Measurements from ENCODE around the gene C20orf141.
"Not testable (repeated sequence)": the region's sequence is repeated elsewhere in the genome, so short reads cannot be mapped to it uniquely, and the experiment has no call there.

Gene C20orf141

GRCh38 chr20:2799688-2800520 is 14.9 kb upstream of the C20orf141 start:
- DNase-seq: no peak

- DNase-seq: no peak
These were observed 14.1 kb upstream of the C20orf141 start, which contains the start of gene CPXM1 for GRCh38 chr20:2800521-2801285. Gene CPXM1 (minus strand): TSS chr20:2800627. CDS start chr20:2800572, 55 bp downstream.

- DNase-seq: no peak
These were observed 13.5 kb upstream of the C20orf141 start for GRCh38 chr20:2801286-2801728.

GRCh38 chr20:2804041-2804828 is 10.6 kb upstream of the C20orf141 start:
- DNase-seq: no peak

GRCh38 chr20:2804852-2805688 is 9.7 kb upstream of the C20orf141 start:
- no peak for DNase-seq

- no peak for DNase-seq
These were observed 9.0 kb upstream of the C20orf141 start for GRCh38 chr20:2805689-2806350.

GRCh38 chr20:2806351-2806701 is 8.5 kb upstream of the C20orf141 start:
- no peak for DNase-seq

- no peak for DNase-seq
These were observed 7.8 kb upstream of the C20orf141 start for GRCh38 chr20:2807019-2807418.

GRCh38 chr20:2807929-2808328 is 6.9 kb upstream of the C20orf141 start:
- not testable (repeated sequence) for DNase-seq

- no peak for DNase-seq
These were observed 5.1 kb upstream of the C20orf141 start for GRCh38 chr20:2809690-2810089.

GRCh38 chr20:2812189-2812588 is 2.6 kb upstream of the C20orf141 start:
- no peak for DNase-seq

- no peak for DNase-seq
These were observed 711 bp upstream of the C20orf141 start for GRCh38 chr20:2814076-2814475.

- DNase-seq: no peak
These were observed 584 bp downstream of the C20orf141 start for GRCh38 chr20:2815242-2815900.

- DNase-seq: no peak
These were observed 1.3 kb downstream of the C20orf141 start, which contains the start of gene TMEM239 for GRCh38 chr20:2816030-2816582. Gene TMEM239 (plus strand): TSS chr20:2816364. CDS start chr20:2816555, 191 bp downstream.

GRCh38 chr20:2816583-2817340 is 2.0 kb downstream of the C20orf141 start:
- DNase-seq: no peak

- DNase-seq: no peak
These were observed 2.5 kb downstream of the C20orf141 start for GRCh38 chr20:2817341-2817726.

- DNase-seq: no peak
These were observed 3.3 kb downstream of the C20orf141 start for GRCh38 chr20:2817891-2818595.

GRCh38 chr20:2820084-2820895 is 5.5 kb downstream of the C20orf141 start:
- DNase-seq: no peak
